Gastrocnemius medialis (tissue), 4 donors: ENCODE data around the gene ENOSF1. TPM values are rescaled to one million over a fixed set of nuclear protein-coding genes. Genes with fewer than 3 reads are reported as not detected.

Experiments
- ATAC-seq, 2 donors: fragments of 150-250 bp; one replicate each; pipeline ENCODE4 v1.9.1; 2016
- DNase-seq, 2 donors: peaks; one replicate each; pipeline ENCODE4 v3.0.0-alpha.2; 2019
- H3K27ac ChIP-seq, 4 donors: fragments of 200-600 bp; sonication (generic); 1 replicate in 1 of 4; 2 replicates in 3 of 4; pipeline ENCODE4 v1.5.1; 2016 to 2018; ENCODE audit warnings: mild to moderate bottlenecking in 2 of 4, moderate library complexity in 1 of 4
- H3K27me3 ChIP-seq, 3 donors: fragments of 200-600 bp; sonication (generic) in 2 of 3; 1 replicate in 1 of 3; 2 replicates in 2 of 3; pipeline versions ENCODE4 v1.5.1 to v1.6.0; 2016 to 2019; ENCODE audit warnings: mild to moderate bottlenecking in 1 of 3, moderate library complexity in 1 of 3
- H3K36me3 ChIP-seq, 2 donors: fragments of 200-600 bp; sonication (generic) in 1 of 2; one replicate each; pipeline ENCODE4 v1.5.1; 2017 to 2018
- H3K4me1 ChIP-seq, 2 donors: fragments of 200-600 bp; sonication (generic) in 1 of 2; one replicate each; pipeline ENCODE4 v1.5.1; 2016 to 2017; ENCODE audit warnings: mild to moderate bottlenecking in 2 of 2
- H3K4me3 ChIP-seq, 4 donors: fragments of 200-600 bp; sonication (generic) in 3 of 4; 1 replicate in 1 of 4; 2 replicates in 3 of 4; pipeline ENCODE4 v1.5.1; 2016 to 2019; ENCODE audit warnings: mild to moderate bottlenecking in 2 of 4
- H3K9me3 ChIP-seq, 3 donors: fragments of 200-600 bp; sonication (generic) in 2 of 3; 1 replicate in 1 of 3; 2 replicates in 2 of 3; pipeline ENCODE4 v1.5.1; 2016 to 2019
- CTCF ChIP-seq, 5 experiments: fragments of 450-650 bp in 3 of 5; fragments of 200-600 bp in 2 of 5; sonication (generic) in 2 of 5; IDR thresholded peaks in 4 of 5; conservative IDR thresholded peaks in 1 of 5; 1 replicate in 4 of 5; 2 replicates in 1 of 5; pipeline ENCODE4 v1.5.1; 2016 to 2019; ENCODE audit warnings: antibody characterized with exemption in 5 of 5, mild to moderate bottlenecking in 3 of 5, moderate library complexity in 3 of 5
- POLR2A ChIP-seq, 2 donors: fragments of 450-650 bp; IDR thresholded peaks; one replicate each; pipeline ENCODE4 v1.6.1; 2017; ENCODE audit warnings: antibody characterized with exemption in 2 of 2, mild to moderate bottlenecking in 2 of 2, moderate library complexity in 2 of 2
- in situ Hi-C, 4 donors: fragments of 200-750 bp; cut with MboI; loops; one replicate each; pipeline versions ENCODE4 v1.15.0 to v1.8.0; 2017; ENCODE audit warnings: low sequenced_read_pairs in 4 of 4
- intact Hi-C: fragments of 100-400 bp; cut with DNase I; formaldehyde crosslinking; loops from one replicate; pipeline ENCODE4 v1.15.1; 2023; ENCODE audit warnings: low total_unique reads
- total RNA-seq, 4 donors: library from RNA; depleted of rRNA; stranded (reverse); fragments of >200 nt; gene quantifications; one replicate each; pipeline versions ENCODE4 v1.1.0 to v1.2.3, GENCODE V29; 2016

Gene ENOSF1
- total RNA-seq, 4 donors from 2014 or later, result 6.0 to 16.1 (median 10.3) TPM

GRCh38 chr18:715626-716025 is 3.2 kb upstream of the ENOSF1 start:
- H3K36me3 ChIP-seq, result no peaks in the 10 kb centered on the region
- ATAC-seq, result no peak
- no peaks in the 10 kb centered on the region for H3K9me3 ChIP-seq
- no peak for DNase-seq
- H3K4me3 ChIP-seq, result no peak overlapping the region
- in situ Hi-C loops (no loop called here), intact Hi-C loops (no loop called here)
- no peak overlapping the region for H3K27ac ChIP-seq
- no peaks in the 10 kb centered on the region for H3K27me3 ChIP-seq
- peaks cover 0 to 6% of the 10 kb centered on the region in 2 donors for H3K4me1 ChIP-seq
- TF ChIP-seq CTCF (IDR thresholded peaks at IDR 0.05 in 4 of 5, conservative IDR thresholded peaks at IDR 0.05 in 1 of 5) (no peak), POLR2A (IDR thresholded peaks at IDR 0.05) (no peak)

- H3K27ac ChIP-seq, result peak overlapping the region; percentile 69 to 82 (median 76)
- H3K9me3 ChIP-seq, result no peaks in the 10 kb centered on the region
Observed at GRCh38 chr18:713135-713490, 683 bp upstream of the ENOSF1 start.

GRCh38 chr18:711657-712400 is 601 bp downstream of the ENOSF1 start:
- peaks cover 0 to 6% of the 10 kb centered on the region in 2 donors for H3K4me1 ChIP-seq
- TF ChIP-seq POLR2A (IDR thresholded peaks at IDR 0.05) (peak; percentile 23 to 30), CTCF (IDR thresholded peaks at IDR 0.05 in 4 of 5, conservative IDR thresholded peaks at IDR 0.05 in 1 of 5) (no peak)
- intact Hi-C loops (loop anchor here (5.0 kb wide), 1 partner anchor 100 kb away; the partner anchor contains the start of gene YES1), in situ Hi-C loops (no loop called here)
- no peaks in the 10 kb centered on the region for H3K9me3 ChIP-seq
- DNase-seq (peak; percentile 65 to 68), ATAC-seq (peak; percentile 81 to 89)
- H3K4me3 ChIP-seq, result peak overlapping the region; percentile 69 to 82 (median 76)
- peak overlapping the region; percentile 69 to 82 (median 76) for H3K27ac ChIP-seq
- no peaks in the 10 kb centered on the region for H3K36me3 ChIP-seq
- H3K27me3 ChIP-seq, result no peaks in the 10 kb centered on the region

More at GRCh38 chr18:713135-713490, 683 bp upstream of the ENOSF1 start:
- in situ Hi-C loops (no loop called here), intact Hi-C loops (loop anchor here (5.0 kb wide), 1 partner anchor 99 kb away; the partner anchor contains the start of gene YES1)
- Histone ChIP-seq H3K36me3 (no peaks in the 10 kb centered on the region), H3K4me1 (peaks cover 0 to 6% of the 10 kb centered on the region in 2 donors), H3K27me3 (no peaks in the 10 kb centered on the region), H3K4me3 (peak overlapping the region; percentile 69 to 82 (median 76))
- DNase-seq (no peak), ATAC-seq (no peak)
- no peak for TF ChIP-seq POLR2A (IDR thresholded peaks at IDR 0.05)
- no peak for TF ChIP-seq CTCF (IDR thresholded peaks at IDR 0.05 in 4 of 5, conservative IDR thresholded peaks at IDR 0.05 in 1 of 5)

GRCh38 chr18:711310-711656 is 1.1 kb downstream of the ENOSF1 start:
- Histone ChIP-seq H3K4me3 (peak overlapping the region; percentile 69 to 82 (median 76)), H3K9me3 (no peaks in the 10 kb centered on the region), H3K27me3 (no peaks in the 10 kb centered on the region), H3K4me1 (peaks cover 0 to 6% of the 10 kb centered on the region in 2 donors), H3K27ac (peak overlapping the region; percentile 69 to 82 (median 76)), H3K36me3 (no peaks in the 10 kb centered on the region)
- ATAC-seq (peak in 1 of 2 donors; percentile 6), DNase-seq (no peak)
- intact Hi-C loops, result loop anchor here (5.0 kb wide), 1 partner anchor 101 kb away; the partner anchor contains the start of gene YES1
- TF ChIP-seq POLR2A (IDR thresholded peaks at IDR 0.05), result no peak
- TF ChIP-seq CTCF (IDR thresholded peaks at IDR 0.05 in 4 of 5, conservative IDR thresholded peaks at IDR 0.05 in 1 of 5), result no peak
- in situ Hi-C loops, result no loop called here
